GM19455 (cell line): ENCODE measurements around the gene HBG1.
A peak's percentile ranks its signal among the peaks of the same experiment; 100 is the strongest.

Source experiments
- ATAC-seq: cut with Tn5 transposase; IDR thresholded peaks from one replicate; pipeline ENCODE4 v1.9.1; 2021; ENCODE audit not compliant: unreplicated experiment

Gene HBG1

DNA sequence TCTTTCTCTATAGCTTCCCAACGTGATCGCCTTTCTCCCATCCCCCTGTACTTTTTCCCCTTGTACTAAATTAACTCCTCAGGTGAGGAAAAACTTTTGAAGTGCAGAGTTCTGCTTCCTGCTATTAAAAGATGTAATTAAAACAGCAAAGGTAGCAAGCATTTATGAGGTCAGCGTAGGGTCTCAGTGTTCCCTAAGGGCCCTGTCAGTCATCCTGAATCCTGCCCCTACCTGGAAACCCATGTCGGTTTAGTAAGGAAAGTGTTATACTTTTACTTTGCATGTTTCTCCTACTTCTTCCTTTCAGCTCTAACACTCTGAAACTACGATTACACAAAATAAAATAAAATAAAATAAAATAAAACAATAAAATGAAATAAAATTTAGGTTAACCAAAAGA, 21.5 kb downstream of the HBG1 start:
- no peak for ATAC-seq

DNA sequence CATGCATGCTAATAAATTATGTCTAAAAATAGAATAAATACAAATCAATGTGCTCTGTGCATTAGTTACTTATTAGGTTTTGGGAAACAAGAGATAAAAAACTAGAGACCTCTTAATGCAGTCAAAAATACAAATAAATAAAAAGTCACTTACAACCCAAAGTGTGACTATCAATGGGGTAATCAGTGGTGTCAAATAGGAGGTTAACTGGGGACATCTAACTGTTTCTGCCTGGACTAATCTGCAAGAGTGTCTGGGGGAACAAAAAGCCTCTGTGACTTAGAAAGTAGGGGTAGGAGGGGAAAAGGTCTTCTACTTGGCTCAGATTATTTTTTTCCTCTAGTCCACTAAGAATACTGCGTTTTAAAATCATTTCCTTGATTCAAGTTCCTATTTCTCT, 22.0 kb downstream of the HBG1 start:
- no peak for ATAC-seq

DNA sequence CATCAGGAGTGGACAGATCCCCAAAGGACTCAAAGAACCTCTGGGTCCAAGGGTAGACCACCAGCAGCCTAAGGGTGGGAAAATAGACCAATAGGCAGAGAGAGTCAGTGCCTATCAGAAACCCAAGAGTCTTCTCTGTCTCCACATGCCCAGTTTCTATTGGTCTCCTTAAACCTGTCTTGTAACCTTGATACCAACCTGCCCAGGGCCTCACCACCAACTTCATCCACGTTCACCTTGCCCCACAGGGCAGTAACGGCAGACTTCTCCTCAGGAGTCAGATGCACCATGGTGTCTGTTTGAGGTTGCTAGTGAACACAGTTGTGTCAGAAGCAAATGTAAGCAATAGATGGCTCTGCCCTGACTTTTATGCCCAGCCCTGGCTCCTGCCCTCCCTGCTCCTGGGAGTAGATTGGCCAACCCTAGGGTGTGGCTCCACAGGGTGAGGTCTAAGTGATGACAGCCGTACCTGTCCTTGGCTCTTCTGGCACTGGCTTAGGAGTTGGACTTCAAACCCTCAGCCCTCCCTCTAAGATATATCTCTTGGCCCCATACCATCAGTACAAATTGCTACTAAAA, 22.8 kb downstream of the HBG1 start, which contains the start of gene HBB:
TSS of gene HBB (minus strand) at position 340 of the 579 bp plus-strand sequence. CDS start at position 290, 50 bp downstream.
- no peak for ATAC-seq

DNA sequence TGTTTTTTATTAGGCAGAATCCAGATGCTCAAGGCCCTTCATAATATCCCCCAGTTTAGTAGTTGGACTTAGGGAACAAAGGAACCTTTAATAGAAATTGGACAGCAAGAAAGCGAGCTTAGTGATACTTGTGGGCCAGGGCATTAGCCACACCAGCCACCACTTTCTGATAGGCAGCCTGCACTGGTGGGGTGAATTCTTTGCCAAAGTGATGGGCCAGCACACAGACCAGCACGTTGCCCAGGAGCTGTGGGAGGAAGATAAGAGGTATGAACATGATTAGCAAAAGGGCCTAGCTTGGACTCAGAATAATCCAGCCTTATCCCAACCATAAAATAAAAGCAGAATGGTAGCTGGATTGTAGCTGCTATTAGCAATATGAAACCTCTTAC, 24.2 kb downstream of the HBG1 start:
- no peak for ATAC-seq

DNA sequence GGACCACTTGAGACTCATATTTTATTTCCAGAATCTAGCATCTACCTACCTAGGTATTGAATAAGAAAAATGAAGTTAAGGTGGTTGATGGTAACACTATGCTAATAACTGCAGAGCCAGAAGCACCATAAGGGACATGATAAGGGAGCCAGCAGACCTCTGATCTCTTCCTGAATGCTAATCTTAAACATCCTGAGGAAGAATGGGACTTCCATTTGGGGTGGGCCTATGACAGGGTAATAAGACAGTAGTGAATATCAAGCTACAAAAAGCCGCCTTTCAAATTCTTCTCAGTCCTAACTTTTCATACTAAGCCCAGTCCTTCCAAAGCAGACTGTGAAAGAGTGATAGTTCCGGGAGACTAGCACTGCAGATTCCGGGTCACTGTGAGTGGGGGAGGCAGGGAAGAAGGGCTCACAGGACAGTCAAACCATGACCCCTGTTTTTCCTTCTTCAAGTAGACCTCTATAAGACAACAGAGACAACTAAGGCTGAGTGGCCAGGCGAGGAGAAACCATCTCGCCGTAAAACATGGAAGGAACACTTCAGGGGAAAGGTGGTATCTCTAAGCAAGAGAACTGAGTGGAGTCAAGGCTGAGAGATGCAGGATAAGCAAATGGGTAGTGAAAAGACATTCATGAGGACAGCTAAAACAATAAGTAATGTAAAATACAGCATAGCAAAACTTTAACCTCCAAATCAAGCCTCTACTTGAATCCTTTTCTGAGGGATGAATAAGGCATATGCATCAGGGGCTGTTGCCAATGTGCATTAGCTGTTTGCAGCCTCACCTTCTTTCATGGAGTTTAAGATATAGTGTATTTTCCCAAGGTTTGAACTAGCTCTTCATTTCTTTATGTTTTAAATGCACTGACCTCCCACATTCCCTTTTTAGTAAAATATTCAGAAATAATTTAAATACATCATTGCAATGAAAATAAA, 24.8 kb downstream of the HBG1 start:
- ATAC-seq = no peak

DNA sequence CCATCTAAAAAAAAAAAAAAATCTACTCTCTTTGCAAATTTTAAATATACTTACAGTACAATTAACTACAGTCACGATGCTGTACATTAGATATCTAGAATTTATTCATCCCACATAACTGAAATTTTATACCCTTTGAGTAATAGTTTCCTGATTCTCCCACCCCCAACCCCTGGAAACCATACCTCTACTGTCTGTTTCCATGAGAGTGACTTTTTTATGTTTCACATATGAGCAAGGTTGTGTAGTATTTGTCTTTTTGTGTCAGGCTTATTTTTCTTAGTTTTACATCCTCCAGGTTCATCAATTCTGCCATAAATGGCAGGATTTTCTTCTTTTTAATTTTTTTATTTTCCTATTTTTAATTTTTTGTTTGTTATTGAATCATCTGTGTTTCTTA, 26.0 kb downstream of the HBG1 start:
- no peak for ATAC-seq

DNA sequence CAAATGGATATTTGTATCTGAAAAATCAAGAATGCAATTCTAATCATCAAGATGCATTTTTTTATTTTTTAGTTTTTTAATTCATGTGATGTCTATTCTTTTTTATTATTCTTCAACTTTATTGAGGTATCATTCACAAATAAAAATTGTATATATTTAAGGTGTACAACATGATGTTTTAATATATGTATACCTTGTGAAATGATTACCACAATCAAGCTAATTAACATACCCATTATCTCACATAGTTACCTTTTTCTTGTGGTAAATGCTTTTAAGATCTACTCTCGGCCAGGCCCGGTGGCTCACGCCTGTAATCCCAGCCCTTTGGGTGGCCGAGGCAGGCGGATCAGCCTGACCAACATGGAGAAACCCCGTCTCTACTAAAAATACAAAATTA, 26.5 kb downstream of the HBG1 start:
- ATAC-seq = no peak

DNA sequence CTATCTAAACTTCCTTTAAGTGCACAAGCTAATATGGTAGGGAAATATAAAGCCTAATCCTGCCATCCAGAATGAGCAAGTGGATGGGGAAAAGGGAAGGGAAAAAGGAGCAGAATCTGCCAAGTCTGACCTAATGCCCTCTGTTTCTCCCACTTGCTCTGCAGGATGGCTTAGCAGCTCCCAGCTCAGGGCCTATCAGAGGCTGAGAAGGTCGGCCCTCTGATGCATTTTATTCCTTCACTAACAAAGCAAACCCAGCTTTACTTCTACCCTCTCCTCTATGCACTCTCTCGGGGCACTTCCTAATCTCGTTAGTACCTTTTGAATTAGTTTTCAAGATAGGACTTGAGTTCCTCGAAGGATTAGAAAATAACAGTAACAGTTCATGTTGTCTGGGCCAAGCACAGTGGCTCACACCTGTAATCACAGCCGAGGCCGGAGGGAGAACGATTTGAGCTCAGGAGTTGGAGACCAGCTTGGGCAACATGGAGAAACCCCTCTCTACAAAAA, 39.2 kb downstream of the HBG1 start:
- no peak for ATAC-seq

DNA sequence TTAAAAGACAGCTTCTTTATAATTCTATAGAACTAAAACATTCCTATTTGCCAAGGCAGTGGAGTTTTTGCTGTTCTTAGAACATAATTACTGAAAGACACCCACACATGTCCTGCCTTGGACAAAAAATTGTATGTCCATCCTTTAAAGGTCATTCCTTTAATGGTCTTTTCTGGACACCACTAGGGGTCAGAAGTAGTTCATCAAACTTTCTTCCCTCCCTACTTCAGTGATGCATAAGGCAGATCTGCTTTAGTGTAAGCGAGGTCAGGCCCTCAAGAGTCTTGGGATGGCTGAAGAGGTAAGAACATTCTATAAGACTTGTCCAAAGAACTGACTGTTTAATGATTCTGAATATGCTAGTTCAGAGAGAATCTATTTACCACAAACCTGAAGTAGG, 44.9 kb downstream of the HBG1 start:
- ATAC-seq = peak; percentile 55

DNA sequence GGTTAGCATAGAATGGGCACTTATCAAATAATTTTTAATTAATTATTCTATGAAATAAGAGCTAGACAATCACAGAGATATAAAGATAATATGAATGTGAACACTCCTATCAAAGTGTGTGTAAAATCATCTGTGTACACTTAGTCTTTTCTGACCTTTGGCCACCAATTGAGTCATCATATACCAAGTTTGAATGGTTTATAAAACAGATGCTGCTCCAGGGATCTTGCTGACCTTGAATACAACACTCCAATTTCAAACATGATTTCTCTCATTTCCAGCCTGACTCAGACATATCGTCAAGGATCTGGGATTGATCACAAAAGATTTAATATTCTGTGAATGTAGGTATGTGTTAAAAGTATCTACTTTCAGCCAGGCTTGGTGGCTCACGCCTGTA, 46.3 kb downstream of the HBG1 start:
- ATAC-seq = no peak

DNA sequence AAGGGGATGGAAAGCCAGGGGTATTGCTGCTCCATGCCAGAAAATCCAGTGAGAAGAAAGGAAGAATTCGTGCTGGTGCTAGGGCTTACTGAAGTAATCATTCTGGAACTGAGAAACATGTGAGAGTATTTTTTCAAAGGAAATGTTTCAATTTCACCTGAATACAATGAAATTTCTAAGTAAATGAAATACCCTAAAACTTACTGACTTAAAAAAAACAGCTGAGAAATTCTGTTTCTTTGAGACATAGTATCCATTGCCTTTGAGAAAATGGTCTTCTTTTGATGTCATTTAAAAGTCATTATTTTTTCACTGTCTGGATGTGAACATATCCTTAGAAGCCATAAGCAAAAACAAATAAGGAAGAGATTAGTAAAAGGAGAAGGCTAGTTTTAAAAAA, 49.1 kb downstream of the HBG1 start, which contains the start of gene OR51V1:
TSS of gene OR51V1 (minus strand) at position 101 of the 400 bp plus-strand sequence. CDS start at position 101, 0 bp downstream.
- no peak for ATAC-seq

DNA sequence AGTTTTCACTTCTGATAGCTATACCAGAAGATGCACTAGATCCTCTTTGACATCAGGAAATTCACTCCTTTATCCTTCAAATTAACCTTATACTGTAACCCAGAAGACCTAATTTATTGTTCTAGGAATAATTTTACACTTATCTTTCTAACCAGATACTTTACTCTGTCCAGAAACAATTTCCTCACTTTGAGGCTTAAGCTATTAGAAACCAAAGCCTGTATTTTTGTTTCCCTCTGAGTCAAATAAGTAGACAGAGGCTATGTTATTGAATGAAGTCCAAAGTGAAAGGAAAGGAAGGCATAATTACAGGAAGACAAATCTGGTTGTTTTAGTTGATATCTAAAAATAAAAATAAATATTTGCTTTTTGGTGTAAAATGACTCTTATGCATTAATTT, 51.4 kb downstream of the HBG1 start:
- no peak for ATAC-seq
